ENCODE data around the gene C11orf24. TPM values are rescaled to one million over a fixed set of nuclear protein-coding genes. Genes with fewer than 3 reads are reported as not detected.

The C11orf24 gene
- total RNA-seq, 1 experiment from 2014 or later, result 37.8 TPM

DNA sequence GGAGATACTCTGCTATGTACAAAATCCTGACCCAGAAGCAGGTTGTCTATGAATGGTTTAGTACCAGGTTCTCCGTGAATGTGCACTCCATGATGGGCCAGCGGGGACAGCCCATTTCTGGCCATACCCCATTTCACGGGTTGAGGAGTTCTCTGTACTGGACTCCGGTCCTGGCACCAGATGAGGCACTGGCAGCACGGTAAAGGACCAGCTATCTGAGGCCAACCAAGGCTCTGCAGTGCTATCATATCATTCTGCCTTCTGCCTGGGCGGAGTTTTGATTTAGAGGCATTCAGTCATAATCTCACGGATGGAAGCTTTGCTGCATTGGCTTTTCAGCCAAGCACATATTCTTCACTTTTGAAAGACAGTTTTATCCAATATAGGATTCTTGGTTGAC, 40.2 kb downstream of the C11orf24 start:
- H3K9ac ChIP-seq (ENCODE audit: low read length), result no peak overlapping the region
- H3K36me3 ChIP-seq (ENCODE audit: control insufficient read depth in 1 of 2, insufficient read depth in 2 of 2, low read length in 2 of 2), result no peaks in the 10 kb centered on the region
- ChIA-PET POLR2A (no interaction called here), CTCF (no interaction called here), RAD21 (ENCODE audit: low non-redundant PET in 1 of 2, low total read pairs in 2 of 2, uncharacterized antibody in 2 of 2, unreplicated experiment in 2 of 2) (no interaction called here)
- no peaks in the 10 kb centered on the region for H3K9me2 ChIP-seq (ENCODE audit: insufficient read depth)
- no peaks in the 10 kb centered on the region for H3K79me2 ChIP-seq (ENCODE audit: insufficient read depth, low read length)
- no peaks in the 10 kb centered on the region for H4K20me1 ChIP-seq (ENCODE audit: insufficient read depth)
- intact Hi-C loops (cut with micrococcal nuclease), result no loop called here
- ATAC-seq (no peak), DNase-seq (ENCODE audit: low read depth, low spot score) (no peak)
- H3K27ac ChIP-seq (ENCODE audit: low read depth, low read length), result no peak overlapping the region
- BruUV-seq (replicated peaks), result no TSS peak
- H3K4me2 ChIP-seq (ENCODE audit: low read length), result no peak overlapping the region
- peaks cover 0 to 4% of the 10 kb centered on the region in 2 experiments; a peak in 1 of 4 replicates for H3K4me1 ChIP-seq (ENCODE audit: control insufficient read depth in 1 of 2, insufficient read depth in 2 of 2, low read length in 2 of 2)
- TF ChIP-seq SP1 (IDR thresholded peaks at IDR 0.05; ENCODE audit: low read depth), result no peak
- TF ChIP-seq SIN3A (IDR thresholded peaks at IDR 0.05; ENCODE audit: low read depth), result no peak
- no peak for TF ChIP-seq ZFX (IDR thresholded peaks at IDR 0.05)
- no peak for TF ChIP-seq ZNF274 (IDR thresholded peaks at IDR 0.05; ENCODE audit: low read depth, low read length)
- no peak for TF ChIP-seq SRF (IDR thresholded peaks at IDR 0.05; ENCODE audit: low read depth)
- TF ChIP-seq EZH2phosphoT487 (IDR thresholded peaks at IDR 0.05; ENCODE audit: borderline replicate concordance), result no peak
- TF ChIP-seq POLR2A (IDR thresholded peaks at IDR 0.05; ENCODE audit: borderline replicate concordance, extremely low read depth, insufficient read depth, insufficient read length), result no peak
- TF ChIP-seq, protein P1, sequence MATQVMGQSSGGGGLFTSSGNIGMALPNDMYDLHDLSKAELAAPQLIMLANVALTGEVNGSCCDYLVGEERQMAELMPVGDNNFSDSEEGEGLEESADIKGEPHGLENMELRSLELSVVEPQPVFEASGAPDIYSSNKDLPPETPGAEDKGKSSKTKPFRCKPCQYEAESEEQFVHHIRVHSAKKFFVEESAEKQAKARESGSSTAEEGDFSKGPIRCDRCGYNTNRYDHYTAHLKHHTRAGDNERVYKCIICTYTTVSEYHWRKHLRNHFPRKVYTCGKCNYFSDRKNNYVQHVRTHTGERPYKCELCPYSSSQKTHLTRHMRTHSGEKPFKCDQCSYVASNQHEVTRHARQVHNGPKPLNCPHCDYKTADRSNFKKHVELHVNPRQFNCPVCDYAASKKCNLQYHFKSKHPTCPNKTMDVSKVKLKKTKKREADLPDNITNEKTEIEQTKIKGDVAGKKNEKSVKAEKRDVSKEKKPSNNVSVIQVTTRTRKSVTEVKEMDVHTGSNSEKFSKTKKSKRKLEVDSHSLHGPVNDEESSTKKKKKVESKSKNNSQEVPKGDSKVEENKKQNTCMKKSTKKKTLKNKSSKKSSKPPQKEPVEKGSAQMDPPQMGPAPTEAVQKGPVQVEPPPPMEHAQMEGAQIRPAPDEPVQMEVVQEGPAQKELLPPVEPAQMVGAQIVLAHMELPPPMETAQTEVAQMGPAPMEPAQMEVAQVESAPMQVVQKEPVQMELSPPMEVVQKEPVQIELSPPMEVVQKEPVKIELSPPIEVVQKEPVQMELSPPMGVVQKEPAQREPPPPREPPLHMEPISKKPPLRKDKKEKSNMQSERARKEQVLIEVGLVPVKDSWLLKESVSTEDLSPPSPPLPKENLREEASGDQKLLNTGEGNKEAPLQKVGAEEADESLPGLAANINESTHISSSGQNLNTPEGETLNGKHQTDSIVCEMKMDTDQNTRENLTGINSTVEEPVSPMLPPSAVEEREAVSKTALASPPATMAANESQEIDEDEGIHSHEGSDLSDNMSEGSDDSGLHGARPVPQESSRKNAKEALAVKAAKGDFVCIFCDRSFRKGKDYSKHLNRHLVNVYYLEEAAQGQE (IDR thresholded peaks at IDR 0.05; ENCODE audit: low read depth), result no peak
- TF ChIP-seq EZH2 (IDR thresholded peaks at IDR 0.05), result no peak
- no peak for TF ChIP-seq POLR2AphosphoS5 (IDR thresholded peaks at IDR 0.05; ENCODE audit: low read depth, low read length)
- TF ChIP-seq CEBPB (IDR thresholded peaks at IDR 0.05; ENCODE audit: low read depth), result no peak
- no peak for TF ChIP-seq RAD21 (IDR thresholded peaks at IDR 0.05; ENCODE audit: low read depth)
- no peak for TF ChIP-seq FOSL1 (IDR thresholded peaks at IDR 0.05; ENCODE audit: low read depth)
- TF ChIP-seq, protein P2, sequence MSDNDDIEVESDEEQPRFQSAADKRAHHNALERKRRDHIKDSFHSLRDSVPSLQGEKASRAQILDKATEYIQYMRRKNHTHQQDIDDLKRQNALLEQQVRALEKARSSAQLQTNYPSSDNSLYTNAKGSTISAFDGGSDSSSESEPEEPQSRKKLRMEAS (IDR thresholded peaks at IDR 0.05), result no peak
- no peak for TF ChIP-seq ELF1 (IDR thresholded peaks at IDR 0.05; ENCODE audit: borderline replicate concordance, low read depth)
- no peak overlapping the region for H3K4me3 ChIP-seq (replicated peaks in 1 of 2; ENCODE audit: low read depth in 1 of 2, low read length in 2 of 2)
- H3K9me3 ChIP-seq (ENCODE audit: control insufficient read depth in 1 of 2, insufficient read depth in 1 of 2, low read depth in 1 of 2, low read length in 2 of 2), result peaks cover 4 to 5% of the 10 kb centered on the region in 2 experiments; a peak in 3 of 4 replicates
- H3K27me3 ChIP-seq (ENCODE audit: insufficient read depth, low read length), result no peaks in the 10 kb centered on the region
- no peak overlapping the region for H2AFZ ChIP-seq (ENCODE audit: low read depth, low read length, poor library complexity, severe bottlenecking)
